Measurements from ENCODE around the gene VWC2L. TPM values are rescaled to one million over a fixed set of nuclear protein-coding genes. Genes with fewer than 3 reads are reported as not detected.

VWC2L gene
- total RNA-seq, 1 experiment from 2014 or later = not detected

- TF ChIP-seq AFF4 (CRISPR knock-in tag; IDR thresholded peaks at IDR 0.05; ENCODE audit: borderline replicate concordance) = no peak
- TF ChIP-seq ZNF263 (CRISPR knock-in tag; IDR thresholded peaks at IDR 0.05; ENCODE audit: low read depth) = no peak
- TF ChIP-seq CBFB (CRISPR knock-in tag; IDR thresholded peaks at IDR 0.05; ENCODE audit: low read depth) = no peak
- TF ChIP-seq SP1 (CRISPR knock-in tag; conservative IDR thresholded peaks at IDR 0.05) = no peak
- no peak for TF ChIP-seq TEAD4 (CRISPR knock-in tag; IDR thresholded peaks at IDR 0.05)
- no peak for TF ChIP-seq NFATC4 (CRISPR knock-in tag; IDR thresholded peaks at IDR 0.05)
- no peak for TF ChIP-seq ZNF121 (CRISPR knock-in tag; IDR thresholded peaks at IDR 0.05)
- TF ChIP-seq ATF3 (CRISPR knock-in tag; conservative IDR thresholded peaks at IDR 0.05) = no peak
- TF ChIP-seq STAT6 (CRISPR knock-in tag; conservative IDR thresholded peaks at IDR 0.05; ENCODE audit: low read depth) = no peak
- no peak for TF ChIP-seq ZSCAN18 (CRISPR knock-in tag; IDR thresholded peaks at IDR 0.05)
- no peak for TF ChIP-seq NFYB (CRISPR knock-in tag; conservative IDR thresholded peaks at IDR 0.05; ENCODE audit: low read depth)
- TF ChIP-seq ZBTB43 (CRISPR knock-in tag; IDR thresholded peaks at IDR 0.05) = no peak
- TF ChIP-seq TEAD1 (CRISPR knock-in tag; IDR thresholded peaks at IDR 0.05) = no peak
- TF ChIP-seq PRRX2 (CRISPR knock-in tag; IDR thresholded peaks at IDR 0.05) = no peak
Observed at GRCh38 chr2:214543386-214543955, 132.6 kb downstream of the VWC2L start (continued).

- DNase-seq (ENCODE audit: low spot score) (no peak), ATAC-seq (no peak)
- ChIA-PET POLR2A (no interaction called here), CTCF (no interaction called here)
- Mint-ChIP-seq H3K4me3 (no peak overlapping the region), H3K4me1 (no peaks in the 10 kb centered on the region), H3K27me3 (ENCODE audit: low read depth) (no peaks in the 10 kb centered on the region), H3K9me3 (no peaks in the 10 kb centered on the region), H3K27ac (no peak overlapping the region), H3K36me3 (no peaks in the 10 kb centered on the region)
- TF ChIP-seq PRRX2 (CRISPR knock-in tag; IDR thresholded peaks at IDR 0.05) (no peak), MXD4 (CRISPR knock-in tag; IDR thresholded peaks at IDR 0.05; ENCODE audit: borderline replicate concordance) (no peak), ZNF425 (CRISPR knock-in tag; conservative IDR thresholded peaks at IDR 0.05) (no peak), FOXP4 (CRISPR knock-in tag; IDR thresholded peaks at IDR 0.05) (no peak), ERG (CRISPR knock-in tag; IDR thresholded peaks at IDR 0.05) (no peak), KAT7 (CRISPR knock-in tag; IDR thresholded peaks at IDR 0.05; ENCODE audit: borderline replicate concordance) (no peak), FOXJ3 (CRISPR knock-in tag; IDR thresholded peaks at IDR 0.05; ENCODE audit: borderline replicate concordance) (no peak), IRF2 (CRISPR knock-in tag; IDR thresholded peaks at IDR 0.05; ENCODE audit: borderline replicate concordance, low read depth) (no peak)
Observed at GRCh38 chr2:214545898-214546542, 135.2 kb downstream of the VWC2L start.
